CD4-positive, alpha-beta T cell treated with Interleukin-17A for 4 hours (primary cell): Measurements from ENCODE around the gene LMF1.

Source experiments
- DNase-seq: peaks from one replicate; pipeline ENCODE4 v3.0.0-alpha.2; 2020; ENCODE audit warnings: mixed read lengths

LMF1 gene

GRCh38 chr16:877242-878071 lies 93.3 kb downstream of the LMF1 start:
- DNase-seq: no peak

DNA sequence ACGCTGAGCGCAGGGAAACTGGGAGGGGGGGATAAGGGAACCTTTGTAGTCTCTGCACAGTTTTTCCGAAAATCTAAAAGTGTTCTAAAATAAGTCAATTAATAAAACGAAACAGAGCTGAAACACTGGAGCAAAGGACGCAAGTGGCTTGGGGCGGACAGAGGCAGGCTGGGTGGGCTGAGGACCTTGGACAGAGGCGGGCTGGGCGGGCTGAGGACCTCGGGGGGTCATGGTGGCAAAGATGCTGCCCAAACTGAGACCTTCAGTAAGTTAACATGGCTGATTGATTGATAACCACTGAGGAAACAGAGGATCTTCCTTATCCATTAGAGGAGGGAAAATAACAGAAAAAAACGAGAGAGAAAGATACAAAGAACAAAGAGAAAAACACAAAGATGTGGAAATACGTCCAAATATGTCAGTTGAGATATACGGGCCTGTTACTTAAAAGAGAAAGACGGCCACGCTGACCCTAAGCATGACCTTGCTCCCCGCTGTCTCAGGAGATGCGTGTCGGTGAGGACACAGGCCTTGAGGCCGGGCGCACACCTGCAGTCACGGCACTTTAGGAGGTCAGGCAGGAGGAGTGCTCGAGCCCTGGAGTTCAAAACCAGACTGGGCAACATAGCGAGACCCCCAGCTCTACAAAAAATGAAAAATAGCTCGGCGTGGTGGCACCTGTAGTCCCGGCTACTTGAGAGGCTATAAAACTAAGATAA lies 94.1 kb downstream of the LMF1 start:
- no peak for DNase-seq

GRCh38 chr16:876041-876335 lies 94.8 kb downstream of the LMF1 start:
- DNase-seq: no peak

GRCh38 chr16:875182-876040 lies 95.4 kb downstream of the LMF1 start:
- DNase-seq: no peak

DNA sequence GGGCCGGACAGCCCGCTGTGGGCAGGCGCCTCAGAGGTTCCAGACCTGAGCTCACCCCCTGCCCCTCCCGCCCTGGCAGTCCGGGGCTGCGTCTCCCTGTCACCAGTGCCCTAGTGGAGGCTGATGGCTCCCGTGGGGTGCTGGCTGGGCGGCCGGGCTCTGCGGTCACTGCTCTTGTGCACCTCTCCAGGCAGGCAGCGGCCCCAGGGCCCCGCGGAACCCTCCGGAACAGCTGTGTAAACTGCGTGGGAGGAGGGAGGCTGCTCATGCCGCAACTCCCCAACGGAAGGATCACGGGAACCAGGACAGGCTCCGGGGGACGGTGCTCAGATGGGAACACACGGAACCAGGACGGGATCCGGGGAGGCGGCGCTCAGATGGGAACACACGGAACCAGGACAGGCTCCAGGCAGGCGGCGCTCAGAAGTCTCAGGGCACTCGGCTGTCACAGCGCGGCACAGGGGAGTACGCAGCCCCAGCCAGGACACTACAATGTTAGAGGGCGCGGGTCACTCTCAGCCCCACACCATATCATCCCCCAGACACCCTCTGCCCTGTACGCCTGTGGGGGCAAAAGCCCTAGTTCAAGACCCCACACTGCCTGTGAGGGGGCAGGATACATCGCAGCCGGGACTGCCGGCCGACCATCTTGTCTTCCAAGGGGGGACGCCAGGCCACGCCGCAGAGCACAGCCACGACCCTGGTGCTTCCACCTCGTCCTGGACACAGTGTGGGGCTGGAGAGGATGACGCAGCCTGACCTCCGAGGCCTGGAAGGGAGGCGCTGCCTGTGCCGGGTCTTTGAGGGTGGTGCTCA lies 96.2 kb downstream of the LMF1 start:
- no peak for DNase-seq

DNA sequence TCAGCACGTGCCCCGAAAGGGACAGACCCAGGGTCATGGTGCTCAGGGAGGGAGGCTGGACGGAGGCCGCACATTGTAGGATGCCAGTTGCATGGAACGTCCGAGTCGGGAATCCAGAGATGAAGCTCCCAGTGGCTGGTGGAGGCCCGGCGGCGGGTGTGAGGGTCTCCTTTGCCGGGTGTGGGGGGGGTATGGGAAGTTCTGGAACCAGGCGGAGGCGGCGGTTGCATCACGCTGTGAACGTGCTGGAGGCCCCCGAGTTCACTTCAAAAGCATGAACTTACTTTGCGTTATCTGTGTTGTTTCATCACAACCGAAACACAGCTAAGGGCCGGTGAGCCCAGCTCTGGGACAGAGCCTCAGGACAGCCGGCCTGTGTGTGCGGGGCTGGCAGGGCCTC lies 96.9 kb downstream of the LMF1 start:
- no peak for DNase-seq

- DNase-seq: no peak
Measured at GRCh38 chr16:873243-873661, 97.5 kb downstream of the LMF1 start.

- no peak for DNase-seq
Measured at GRCh38 chr16:872436-873242, 98.1 kb downstream of the LMF1 start.

DNA sequence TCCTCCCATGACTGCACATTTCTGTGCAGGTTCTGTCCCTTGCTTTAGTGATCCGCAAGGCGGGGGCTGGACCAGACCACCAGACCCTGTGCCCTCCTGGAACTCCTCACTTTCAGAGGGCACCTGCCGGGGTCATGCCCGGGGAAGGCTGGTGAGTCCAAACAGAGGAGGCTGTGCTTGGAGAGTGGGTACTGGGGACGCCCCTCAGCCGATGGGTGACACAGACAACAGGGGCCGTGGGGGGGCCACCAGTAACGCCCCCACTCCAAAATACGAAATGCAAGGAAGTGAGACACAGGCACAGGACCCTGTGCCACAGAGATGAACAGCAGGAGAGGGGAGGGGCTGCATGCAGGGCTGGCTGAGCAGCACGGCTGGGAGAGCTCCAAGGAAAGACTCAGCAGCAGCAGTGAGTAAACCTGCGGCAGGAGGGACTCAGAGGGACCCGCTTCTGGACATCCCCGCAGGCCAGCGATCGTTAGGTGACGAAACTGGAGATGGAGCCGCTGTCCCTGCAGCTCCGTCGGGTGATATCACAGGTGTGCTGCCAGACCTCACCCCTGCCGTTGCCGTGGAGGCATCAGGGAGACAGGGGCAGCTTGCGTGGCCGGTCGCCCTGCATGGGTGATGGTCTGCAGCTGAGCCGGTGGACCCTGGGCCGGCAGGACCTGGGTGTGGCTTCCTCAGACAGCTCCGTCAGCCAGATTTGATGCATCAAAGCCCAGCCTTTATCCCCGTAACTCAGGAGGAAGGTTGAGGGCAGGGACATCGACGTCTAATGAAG lies 99.0 kb downstream of the LMF1 start:
- no peak for DNase-seq

GRCh38 chr16:870856-871561 lies 99.8 kb downstream of the LMF1 start:
- DNase-seq: no peak

- DNase-seq: no peak
Measured at GRCh38 chr16:869823-870641, 100.8 kb downstream of the LMF1 start.

DNA sequence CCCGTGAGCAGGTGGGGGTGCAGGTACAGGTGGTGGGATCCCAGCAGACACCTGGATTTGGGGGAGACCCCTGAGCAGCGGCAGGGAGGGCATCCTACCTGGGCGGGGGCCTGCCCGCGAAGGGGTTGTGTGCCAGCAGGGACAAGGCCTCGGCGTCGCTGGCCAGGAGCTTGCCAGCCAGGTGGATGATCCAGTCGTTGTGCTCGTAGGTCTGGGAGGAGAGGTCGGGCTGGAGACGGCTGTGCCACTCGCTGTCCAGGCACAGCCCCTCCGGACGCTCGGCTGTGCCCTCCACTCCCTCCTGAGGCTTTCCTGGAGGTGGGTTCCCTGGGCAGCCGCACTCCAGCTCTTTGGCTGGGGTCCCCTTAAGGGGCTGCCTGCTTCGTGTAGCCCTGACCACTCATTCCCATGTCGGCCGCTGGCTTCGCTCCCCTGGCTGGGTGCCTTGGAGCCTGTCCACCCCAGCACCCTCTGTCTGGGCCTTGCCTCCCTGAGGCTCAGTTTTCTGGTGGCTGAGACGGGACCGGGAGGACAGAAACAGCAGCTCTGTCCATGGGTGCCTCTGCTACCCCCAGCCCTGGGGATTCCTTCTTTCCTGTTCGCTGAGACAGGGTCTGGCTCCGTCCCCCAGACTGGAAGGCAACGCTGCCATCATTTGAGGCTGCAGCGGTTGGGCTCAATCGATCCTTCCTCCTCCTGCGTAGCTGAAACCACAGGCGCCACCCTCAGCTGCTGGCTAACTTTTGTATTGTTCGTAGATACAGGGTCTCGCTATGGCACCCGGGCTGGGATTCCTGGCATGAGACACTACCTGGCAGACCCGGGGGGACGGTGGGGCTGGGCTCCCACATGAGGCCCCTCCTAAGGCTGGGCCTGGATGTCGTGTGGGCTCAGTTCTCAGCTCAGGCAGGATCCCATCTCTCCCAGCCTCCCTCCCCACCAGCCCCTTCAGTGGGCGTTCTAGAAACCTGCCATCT lies 101.7 kb downstream of the LMF1 start:
- no peak for DNase-seq

DNA sequence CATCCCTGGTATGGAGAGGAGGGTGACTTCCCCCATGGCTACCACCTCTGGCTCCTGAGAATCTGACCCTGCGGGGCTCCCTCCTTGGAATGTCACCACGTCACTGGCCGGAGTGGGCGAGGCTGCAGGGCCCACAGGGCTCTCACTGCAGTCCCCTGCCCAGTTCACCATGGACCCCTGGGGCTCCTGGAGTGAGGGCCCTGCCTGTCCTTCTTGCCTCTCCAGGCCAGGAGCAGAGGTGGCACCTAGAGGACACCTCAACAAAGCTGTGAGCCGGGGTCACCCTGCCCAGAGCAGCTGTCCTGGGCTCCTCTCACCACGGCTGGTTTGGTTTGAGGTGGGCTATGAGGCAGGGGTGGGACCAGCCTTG lies 102.4 kb downstream of the LMF1 start:
- no peak for DNase-seq

DNA sequence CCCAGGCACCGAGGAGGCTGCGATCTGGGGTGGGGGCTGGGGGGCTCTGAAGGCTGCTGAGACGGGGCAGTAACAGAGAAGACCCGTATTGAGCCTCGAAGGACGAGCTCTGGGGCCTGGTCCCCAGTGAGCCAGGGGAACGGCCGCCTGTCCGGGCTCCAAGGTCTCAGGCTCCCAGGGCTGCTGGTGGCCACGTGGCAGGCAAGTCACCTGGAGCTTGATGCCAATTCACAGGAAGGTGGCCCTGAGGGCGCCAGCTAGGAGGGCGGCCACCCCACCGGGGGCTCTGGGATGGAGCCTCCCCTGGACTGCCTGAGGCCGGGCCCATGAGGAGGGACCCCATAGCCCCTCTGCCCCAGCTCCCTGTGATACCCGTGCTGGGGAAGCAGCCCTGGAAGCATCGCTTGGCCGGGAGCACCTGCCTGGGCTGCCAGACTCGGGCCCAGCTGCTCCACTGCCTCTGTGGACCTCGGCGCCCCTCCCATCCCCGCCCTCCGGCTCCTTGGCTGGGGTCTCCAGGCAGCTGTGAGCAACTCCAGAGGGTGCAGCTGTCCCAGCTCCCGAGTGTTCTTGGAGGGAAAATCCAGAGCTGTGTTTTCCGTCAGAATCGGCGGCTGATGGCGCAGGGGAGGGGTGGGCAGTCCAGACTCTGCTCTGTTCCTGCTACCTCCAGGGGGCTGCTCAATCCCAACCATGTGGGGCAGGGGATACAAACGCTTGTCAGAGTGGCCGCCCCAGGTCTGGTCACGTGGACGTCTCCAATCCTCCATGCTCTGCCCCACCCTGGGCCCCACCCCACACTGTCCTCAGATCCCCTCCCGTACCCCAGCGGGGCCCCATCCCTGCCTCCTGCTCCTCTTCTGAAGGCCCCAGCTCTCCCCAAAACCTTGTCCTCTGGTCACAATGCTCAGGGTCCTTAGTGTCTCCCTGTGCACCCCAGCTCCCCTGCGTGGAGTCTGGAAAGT lies 103.1 kb downstream of the LMF1 start:
- DNase-seq: no peak

GRCh38 chr16:866252-866896 lies 104.4 kb downstream of the LMF1 start:
- no peak for DNase-seq

DNA sequence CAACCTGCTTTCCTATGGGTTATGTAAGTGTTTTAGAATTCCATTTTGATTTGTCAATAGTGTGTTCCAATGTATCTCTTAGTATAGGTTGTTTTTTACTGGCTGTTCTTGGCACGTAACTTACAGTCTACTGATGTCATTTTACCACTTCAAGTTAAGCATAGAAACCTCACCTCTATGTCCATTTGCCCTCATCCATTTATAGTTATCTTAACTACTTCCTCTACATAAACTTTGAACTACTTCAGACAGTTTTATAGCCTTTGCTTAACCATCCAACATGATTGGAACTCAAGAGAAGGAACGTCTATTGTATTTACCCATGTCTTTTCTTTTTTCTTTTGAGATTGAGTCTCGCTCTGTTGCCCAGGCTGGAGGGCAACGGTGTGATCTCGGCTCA lies 105.8 kb downstream of the LMF1 start:
- DNase-seq: no peak
